ENCODE measurements around the gene C4BPB. TPM values are rescaled to one million over a fixed set of nuclear protein-coding genes. Genes with fewer than 3 reads are reported as not detected.

Gene C4BPB
- total and polyA plus RNA-seq, 2 of the 13 experiments (the other 11 are each of a cell fraction or from before 2014, with no cell fraction given) = 155 to 266 TPM

GRCh38 chr1:207088701-207089626 is at the start of gene C4BPB (continued):
- TF ChIP-seq ZNF547 (CRISPR knock-in tag; IDR thresholded peaks at IDR 0.05) (peak; percentile 67; the same call in 1 of the 2 replicates), ZNF879 (CRISPR knock-in tag; IDR thresholded peaks at IDR 0.05) (no peak), TBL1XR1 (IDR thresholded peaks at IDR 0.05; ENCODE audit: borderline replicate concordance, low read length, partially characterized antibody) (peak; percentile 90), NCOR1 (IDR thresholded peaks at IDR 0.05; ENCODE audit: borderline replicate concordance, low read length) (peak; percentile 90), SP2 (CRISPR knock-in tag; IDR thresholded peaks at IDR 0.05) (no peak), TFE3 (CRISPR knock-in tag; IDR thresholded peaks at IDR 0.05) (peak; percentile 73), TARDBP (CRISPR knock-in tag; IDR thresholded peaks at IDR 0.05) (peak; percentile 80; the same call in 1 of the 2 replicates), TCF7 (IDR thresholded peaks at IDR 0.05; ENCODE audit: low read depth) (peak; percentile 28; the same call in 1 of the 2 replicates), ZNF275 (CRISPR knock-in tag; IDR thresholded peaks at IDR 0.05; ENCODE audit: borderline replicate concordance) (no peak), SYNCRIP (IDR thresholded peaks at IDR 0.05; ENCODE audit: insufficient read depth, low read depth, low read length) (no peak), ZNF230 (CRISPR knock-in tag; IDR thresholded peaks at IDR 0.05) (no peak), ZNF710 (CRISPR knock-in tag; IDR thresholded peaks at IDR 0.05; ENCODE audit: borderline replicate concordance) (peak; percentile 94), MIXL1 (CRISPR knock-in tag; IDR thresholded peaks at IDR 0.05) (peak; percentile 67; the same call in 1 of the 2 replicates), KDM3A (CRISPR knock-in tag; IDR thresholded peaks at IDR 0.05; ENCODE audit: low read depth) (0 out of 2 replicates have a peak, but pooled peaks have one; percentile 26), ZNF225 (CRISPR knock-in tag; IDR thresholded peaks at IDR 0.05) (no peak), GLI4 (CRISPR knock-in tag; IDR thresholded peaks at IDR 0.05; ENCODE audit: borderline replicate concordance) (peak; percentile 32; the same call in 1 of the 2 replicates), MTERF4 (CRISPR knock-in tag; IDR thresholded peaks at IDR 0.05) (no peak), ZNF788 (CRISPR knock-in tag; IDR thresholded peaks at IDR 0.05; ENCODE audit: borderline replicate concordance) (peak; percentile 38; the same call in 1 of the 2 replicates), SMAD3 (CRISPR knock-in tag; IDR thresholded peaks at IDR 0.05) (0 out of 2 replicates have a peak, but pooled peaks have one; percentile 71), ZNF563 (CRISPR knock-in tag; IDR thresholded peaks at IDR 0.05) (no peak), ETV5 (CRISPR knock-in tag; IDR thresholded peaks at IDR 0.05; ENCODE audit: borderline replicate concordance) (peak; percentile 40; the same call in 1 of the 2 replicates), BCL3 (CRISPR knock-in tag; IDR thresholded peaks at IDR 0.05) (peak; percentile 69; the same call in 1 of the 2 replicates)
